Choroid plexus epithelial cell (primary cell): ENCODE measurements around the gene PHAX.
"Not testable (repeated sequence)": the region's sequence is repeated elsewhere in the genome, so short reads cannot be mapped to it uniquely, and the experiment has no call there.

Experiments
- DNase-seq: peaks from one replicate; pipeline ENCODE4 v3.0.0-alpha.2; 2010; ENCODE audit warnings: low read depth
- H3K4me3 ChIP-seq: 2 replicates; pipeline ENCODE4 v1.5.1; 2011; ENCODE audit warnings: low read depth, mild to moderate bottlenecking, control low read depth, low read length, moderate library complexity
- TF ChIP-seq, protein P1 (sequence below): conservative IDR thresholded peaks from 2 replicates; pipeline ENCODE4 v1.5.1; 2011; ENCODE audit warnings: low read depth, mild to moderate bottlenecking, control low read depth, inconsistent platforms, low read length, moderate library complexity

PHAX gene

DNA sequence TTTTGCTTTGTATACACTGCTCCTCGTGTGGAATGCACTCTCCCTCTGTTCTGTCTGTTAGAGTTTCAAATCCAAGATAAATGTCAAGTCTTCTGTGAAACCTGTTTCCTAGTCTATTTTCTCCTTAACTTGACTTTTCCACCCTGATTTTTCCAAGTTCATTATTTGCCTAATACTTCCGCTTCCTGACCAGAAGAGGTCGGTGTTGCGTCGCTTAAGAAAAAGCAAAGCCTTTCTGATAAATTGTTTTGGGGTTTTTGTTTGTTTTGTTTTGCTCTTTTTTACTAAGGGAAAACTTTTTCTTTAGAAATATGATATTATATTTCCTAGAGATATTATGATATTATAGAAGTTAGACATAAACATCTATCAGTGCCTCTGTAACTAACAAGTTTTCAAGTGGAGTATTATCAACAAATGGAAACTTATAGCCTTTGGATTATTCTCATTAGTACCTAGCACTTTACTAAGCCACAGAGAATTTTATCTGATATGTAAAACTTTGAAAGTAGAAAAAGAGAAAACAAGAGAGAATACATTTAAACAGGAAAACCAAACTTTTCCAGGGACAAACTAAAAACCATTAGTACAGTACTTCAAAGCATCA lies 55.8 kb downstream of the PHAX start:
- DNase-seq = peak; percentile 76
- TF ChIP-seq, protein P1, sequence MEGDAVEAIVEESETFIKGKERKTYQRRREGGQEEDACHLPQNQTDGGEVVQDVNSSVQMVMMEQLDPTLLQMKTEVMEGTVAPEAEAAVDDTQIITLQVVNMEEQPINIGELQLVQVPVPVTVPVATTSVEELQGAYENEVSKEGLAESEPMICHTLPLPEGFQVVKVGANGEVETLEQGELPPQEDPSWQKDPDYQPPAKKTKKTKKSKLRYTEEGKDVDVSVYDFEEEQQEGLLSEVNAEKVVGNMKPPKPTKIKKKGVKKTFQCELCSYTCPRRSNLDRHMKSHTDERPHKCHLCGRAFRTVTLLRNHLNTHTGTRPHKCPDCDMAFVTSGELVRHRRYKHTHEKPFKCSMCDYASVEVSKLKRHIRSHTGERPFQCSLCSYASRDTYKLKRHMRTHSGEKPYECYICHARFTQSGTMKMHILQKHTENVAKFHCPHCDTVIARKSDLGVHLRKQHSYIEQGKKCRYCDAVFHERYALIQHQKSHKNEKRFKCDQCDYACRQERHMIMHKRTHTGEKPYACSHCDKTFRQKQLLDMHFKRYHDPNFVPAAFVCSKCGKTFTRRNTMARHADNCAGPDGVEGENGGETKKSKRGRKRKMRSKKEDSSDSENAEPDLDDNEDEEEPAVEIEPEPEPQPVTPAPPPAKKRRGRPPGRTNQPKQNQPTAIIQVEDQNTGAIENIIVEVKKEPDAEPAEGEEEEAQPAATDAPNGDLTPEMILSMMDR = peak; percentile 93

DNA sequence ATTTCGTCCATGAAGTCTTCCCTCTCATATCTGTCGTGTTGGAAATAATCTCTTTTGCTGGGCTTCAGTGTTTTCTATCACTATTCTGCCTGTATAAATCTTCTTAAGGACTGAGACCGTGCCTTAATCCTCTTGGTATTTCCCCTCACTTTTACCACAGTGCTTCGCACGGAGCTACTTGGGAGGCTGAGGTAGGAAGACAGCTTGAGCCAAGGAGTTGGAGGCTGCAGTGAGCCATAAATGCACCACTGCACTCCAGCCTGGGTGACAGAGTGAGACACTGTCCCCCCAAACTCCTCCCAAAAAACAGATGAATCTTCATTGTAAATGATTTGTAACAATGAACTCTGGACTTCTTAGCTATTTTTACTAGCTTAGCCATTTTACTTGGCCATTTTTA lies 57.8 kb downstream of the PHAX start:
- DNase-seq = no peak
- TF ChIP-seq, protein P1 = no peak
- H3K4me3 ChIP-seq = no peak overlapping the region

More for the DNA sequence above, 55.8 kb downstream of the PHAX start:
- no peak overlapping the region for H3K4me3 ChIP-seq

DNA sequence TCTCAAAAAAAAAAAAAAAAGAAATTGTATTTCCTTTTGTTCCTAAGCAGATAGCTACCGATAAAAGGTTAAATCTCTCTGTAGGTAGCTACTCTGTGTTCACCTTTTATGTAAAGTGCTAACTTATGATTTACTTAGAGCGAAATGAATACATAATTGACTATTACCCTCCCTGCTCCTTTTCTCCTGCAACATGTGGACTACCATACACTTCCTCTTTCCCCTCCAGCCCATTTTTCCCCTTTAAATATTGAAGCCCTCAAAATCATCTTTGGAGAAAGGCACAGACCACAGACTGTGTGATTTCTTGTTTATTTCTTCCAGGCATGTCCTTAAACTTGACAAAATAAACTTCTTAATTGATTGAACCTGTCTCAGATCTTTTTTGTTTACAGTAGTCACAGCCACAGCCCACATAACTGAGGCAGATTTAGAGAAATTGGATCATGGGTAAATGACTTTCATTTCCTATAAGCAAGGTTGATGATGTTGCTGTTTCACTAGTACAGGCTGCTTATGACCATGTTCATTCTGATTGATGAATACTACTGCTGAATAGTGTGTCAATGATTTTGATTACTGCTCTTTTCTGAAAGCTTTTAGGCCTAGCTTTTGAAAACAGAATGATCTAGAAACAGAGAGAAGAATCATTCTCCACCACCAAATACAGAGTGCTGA lies 59.2 kb downstream of the PHAX start:
- TF ChIP-seq, protein P1 = no peak
- no peak for DNase-seq
- no peak overlapping the region for H3K4me3 ChIP-seq

DNA sequence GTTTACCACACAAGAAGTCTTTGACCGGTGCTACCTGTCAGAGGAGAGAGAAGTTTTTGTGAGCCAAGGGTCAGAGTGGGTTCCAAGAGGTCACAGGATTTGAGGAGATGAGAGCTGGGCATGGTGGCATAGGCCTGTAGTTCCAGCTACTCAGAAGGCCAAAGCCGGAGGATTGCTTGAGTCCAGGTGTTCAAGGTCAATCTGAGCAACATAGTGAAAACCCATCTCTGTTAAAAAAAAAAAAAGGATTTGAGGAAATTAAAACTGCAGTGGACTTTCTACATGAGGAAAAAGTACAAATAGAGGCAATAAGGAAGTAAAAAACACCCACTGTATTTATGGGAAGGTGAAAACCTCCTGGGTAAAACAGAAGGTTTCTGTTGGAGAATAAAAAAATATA lies 63.8 kb downstream of the PHAX start:
- TF ChIP-seq, protein P1 = no peak
- DNase-seq = no peak
- no peak overlapping the region for H3K4me3 ChIP-seq

DNA sequence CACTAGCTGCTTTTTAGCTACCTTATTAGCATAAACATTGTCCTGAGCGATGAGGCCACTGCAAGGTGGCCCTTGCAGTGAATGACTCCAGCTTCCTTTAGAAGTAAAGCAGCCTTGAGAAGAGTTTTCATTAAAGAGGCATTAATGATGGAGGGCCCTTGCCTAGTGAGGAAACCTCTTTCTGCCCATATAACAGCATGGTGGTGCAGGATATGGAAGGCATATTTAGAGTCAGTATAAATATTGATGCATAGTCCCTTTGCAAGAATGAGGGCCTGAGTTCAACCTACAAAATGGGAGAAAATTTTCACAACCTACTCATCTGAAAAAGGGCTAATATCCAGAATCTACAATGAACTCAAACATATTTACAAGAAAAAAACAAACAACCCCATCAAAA lies 69.4 kb downstream of the PHAX start:
- not testable (repeated sequence) for DNase-seq, H3K4me3 ChIP-seq

DNA sequence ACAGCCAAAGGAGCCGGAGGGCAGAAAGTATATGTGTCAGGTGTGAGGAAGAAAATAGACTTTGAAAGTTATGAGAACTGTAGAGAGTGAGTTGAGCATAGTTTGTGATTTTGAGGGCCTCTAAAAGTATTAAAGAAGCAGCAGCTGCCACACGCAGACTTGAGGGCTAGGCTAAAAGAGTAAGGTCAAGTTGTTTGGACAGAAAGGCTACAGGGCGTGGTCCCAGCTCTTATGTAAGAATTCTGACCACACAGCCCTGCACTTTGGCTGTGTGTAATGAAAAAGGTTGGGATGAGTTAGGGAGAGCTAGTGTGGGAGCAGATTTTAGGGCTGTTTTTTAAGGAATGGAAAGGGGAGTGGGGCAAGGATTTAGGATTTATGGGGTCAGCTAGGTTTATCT lies 70.9 kb downstream of the PHAX start:
- H3K4me3 ChIP-seq, DNase-seq: not testable (repeated sequence)

DNA sequence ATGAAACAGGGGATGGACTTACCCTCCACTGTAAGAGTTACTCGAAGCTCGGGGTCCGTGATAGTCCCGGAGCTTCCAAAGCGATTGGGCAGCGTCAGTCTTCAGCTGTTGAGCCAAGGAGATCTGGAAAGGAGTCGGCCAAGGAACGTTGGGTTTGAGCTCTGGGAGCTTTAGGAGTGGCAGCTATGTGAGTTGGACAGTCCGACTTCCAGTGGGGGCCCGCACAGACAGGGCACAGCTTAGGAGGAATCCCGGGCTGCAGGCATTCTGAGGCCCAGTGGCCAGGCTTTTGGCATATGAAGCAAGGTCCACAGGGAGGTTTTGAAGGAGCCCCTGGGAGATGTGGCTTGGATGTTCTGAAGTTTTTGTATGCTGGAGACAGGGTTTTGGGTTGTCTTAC lies 72.7 kb downstream of the PHAX start:
- H3K4me3 ChIP-seq = no peak overlapping the region
- TF ChIP-seq, protein P1 = no peak
- no peak for DNase-seq

DNA sequence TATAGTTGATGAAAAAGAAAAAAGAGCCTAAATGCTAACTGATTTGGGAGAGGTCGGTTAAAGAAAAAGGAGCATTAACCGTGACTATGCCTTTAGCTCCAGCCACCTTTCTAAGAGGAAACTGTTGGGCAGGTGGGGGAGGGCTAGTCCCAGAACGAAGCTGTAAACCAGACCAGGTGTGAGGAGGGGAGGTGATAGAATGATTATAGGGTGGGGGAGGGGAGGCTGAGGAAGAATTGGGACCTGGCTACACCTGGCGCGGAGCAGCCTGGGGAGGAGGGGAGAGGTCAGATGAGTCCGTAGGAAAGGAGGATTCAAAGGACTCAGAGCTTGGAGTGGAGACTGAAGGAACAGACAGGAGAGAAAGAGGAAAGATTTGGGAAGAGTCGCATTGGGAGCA lies 73.4 kb downstream of the PHAX start:
- no peak for DNase-seq
- TF ChIP-seq, protein P1 = no peak
- no peak overlapping the region for H3K4me3 ChIP-seq
